ENCODE data around the gene HIGD1A.

Gene HIGD1A

DNA sequence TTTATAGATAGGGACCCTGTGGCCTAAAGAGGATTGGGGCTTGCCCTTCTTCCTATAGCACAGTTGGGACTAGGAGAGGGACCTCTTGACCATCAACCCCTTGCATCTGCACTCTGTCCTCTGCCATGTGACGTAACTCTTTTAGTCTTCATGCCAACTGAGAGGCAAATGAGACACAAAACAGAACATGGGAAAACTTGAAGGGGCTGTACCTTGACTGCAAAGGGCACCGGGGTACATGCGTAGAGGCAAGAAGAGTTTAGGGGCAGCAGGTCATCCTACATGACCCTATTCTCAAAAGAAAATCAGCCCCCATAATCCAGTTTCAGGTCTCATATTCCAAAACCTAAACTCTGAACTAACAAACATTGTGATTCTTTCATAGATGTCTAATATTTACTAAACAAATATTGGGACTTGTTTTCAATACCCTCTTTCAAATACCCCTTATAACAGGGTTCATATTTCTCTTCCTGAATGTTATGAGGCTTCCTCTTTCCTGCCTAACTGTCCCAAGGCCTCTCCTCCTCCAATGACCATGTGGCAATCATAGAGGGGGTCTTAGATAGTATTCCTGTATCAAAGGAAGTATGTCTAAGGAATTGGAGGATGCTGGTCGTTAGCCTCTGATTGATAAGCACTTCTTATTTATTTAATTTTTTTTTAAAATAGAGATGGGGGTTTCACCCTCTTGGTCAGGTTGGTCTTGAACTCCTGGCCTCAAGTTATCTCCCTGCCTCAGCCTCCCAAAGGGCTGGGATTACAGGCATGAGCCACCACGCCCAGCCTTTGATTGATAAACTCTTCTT, 25.5 kb upstream of the HIGD1A start:
- Histone ChIP-seq H3F3A (ENCODE audit: insufficient read depth, low read length) (no peaks in the 10 kb centered on the region), H4K20me1 (ENCODE audit: insufficient read depth, low read length) (no peaks in the 10 kb centered on the region), H3K27me3 (ENCODE audit: insufficient read depth, low read length) (no peaks in the 10 kb centered on the region), H3K9me2 (ENCODE audit: low read depth, low read length) (no peaks in the 10 kb centered on the region), H3K79me2 (ENCODE audit: insufficient read depth, low read length) (no peaks in the 10 kb centered on the region), H3K4me1 (ENCODE audit: insufficient read depth, low read length, severe bottlenecking) (no peaks in the 10 kb centered on the region), H3K36me3 (ENCODE audit: insufficient read depth, low read length) (no peaks in the 10 kb centered on the region), H3K9ac (ENCODE audit: low read length) (no peak overlapping the region), H3K4me3 (ENCODE audit: low read depth, low read length, poor library complexity, severe bottlenecking) (no peak overlapping the region), H3K4me2 (ENCODE audit: low read length) (no peak overlapping the region), H3K9me3 (ENCODE audit: low read length) (no peaks in the 10 kb centered on the region), H2AFZ (ENCODE audit: low read length) (no peak overlapping the region), H3K27ac (ENCODE audit: low read depth, low read length, poor library complexity, severe bottlenecking) (no peak overlapping the region)
- TF ChIP-seq, protein P1, sequence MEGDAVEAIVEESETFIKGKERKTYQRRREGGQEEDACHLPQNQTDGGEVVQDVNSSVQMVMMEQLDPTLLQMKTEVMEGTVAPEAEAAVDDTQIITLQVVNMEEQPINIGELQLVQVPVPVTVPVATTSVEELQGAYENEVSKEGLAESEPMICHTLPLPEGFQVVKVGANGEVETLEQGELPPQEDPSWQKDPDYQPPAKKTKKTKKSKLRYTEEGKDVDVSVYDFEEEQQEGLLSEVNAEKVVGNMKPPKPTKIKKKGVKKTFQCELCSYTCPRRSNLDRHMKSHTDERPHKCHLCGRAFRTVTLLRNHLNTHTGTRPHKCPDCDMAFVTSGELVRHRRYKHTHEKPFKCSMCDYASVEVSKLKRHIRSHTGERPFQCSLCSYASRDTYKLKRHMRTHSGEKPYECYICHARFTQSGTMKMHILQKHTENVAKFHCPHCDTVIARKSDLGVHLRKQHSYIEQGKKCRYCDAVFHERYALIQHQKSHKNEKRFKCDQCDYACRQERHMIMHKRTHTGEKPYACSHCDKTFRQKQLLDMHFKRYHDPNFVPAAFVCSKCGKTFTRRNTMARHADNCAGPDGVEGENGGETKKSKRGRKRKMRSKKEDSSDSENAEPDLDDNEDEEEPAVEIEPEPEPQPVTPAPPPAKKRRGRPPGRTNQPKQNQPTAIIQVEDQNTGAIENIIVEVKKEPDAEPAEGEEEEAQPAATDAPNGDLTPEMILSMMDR (IDR thresholded peaks at IDR 0.05; ENCODE audit: low read length), result no peak

DNA sequence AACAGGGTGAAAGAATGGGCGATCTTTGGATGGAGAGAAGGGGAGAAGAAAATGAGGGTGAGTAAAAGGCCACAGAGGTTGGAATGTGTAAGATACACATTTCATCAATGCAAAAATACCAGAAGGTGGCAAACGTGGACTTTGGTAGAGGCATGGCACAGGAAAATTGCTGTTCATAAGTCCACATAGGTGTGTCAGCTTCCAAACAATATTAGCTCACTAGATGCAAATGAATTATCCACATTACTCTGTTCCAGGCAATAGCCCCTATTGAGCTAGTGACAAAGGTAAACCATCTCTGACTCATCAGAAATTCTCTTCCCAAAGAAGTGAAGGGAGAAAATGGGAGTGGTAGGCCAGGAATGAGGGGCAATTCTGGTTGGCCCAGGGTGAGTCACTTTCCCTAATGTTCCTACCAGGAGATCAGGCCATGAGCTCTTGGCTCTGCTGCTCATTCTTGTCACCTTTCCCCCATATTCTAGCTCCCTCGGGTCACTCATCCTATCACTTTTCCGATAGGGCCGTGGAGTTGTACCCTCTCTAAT, 24.9 kb upstream of the HIGD1A start:
- no peak overlapping the region for H3K27ac ChIP-seq (ENCODE audit: low read depth, low read length, poor library complexity, severe bottlenecking)
- no peaks in the 10 kb centered on the region for H3K27me3 ChIP-seq (ENCODE audit: insufficient read depth, low read length)
- H3F3A ChIP-seq (ENCODE audit: insufficient read depth, low read length), result no peaks in the 10 kb centered on the region
- H3K79me2 ChIP-seq (ENCODE audit: insufficient read depth, low read length), result no peaks in the 10 kb centered on the region
- no peaks in the 10 kb centered on the region for H3K9me3 ChIP-seq (ENCODE audit: low read length)
- no peaks in the 10 kb centered on the region for H3K4me1 ChIP-seq (ENCODE audit: insufficient read depth, low read length, severe bottlenecking)
- no peaks in the 10 kb centered on the region for H4K20me1 ChIP-seq (ENCODE audit: insufficient read depth, low read length)
- TF ChIP-seq EZH2 (IDR thresholded peaks at IDR 0.05; ENCODE audit: borderline replicate concordance, low read length), result no peak
- TF ChIP-seq, protein P1 (IDR thresholded peaks at IDR 0.05; ENCODE audit: low read length), result no peak
- H3K9ac ChIP-seq (ENCODE audit: low read length), result no peak overlapping the region
- H3K4me2 ChIP-seq (ENCODE audit: low read length), result no peak overlapping the region
- H3K4me3 ChIP-seq (ENCODE audit: low read depth, low read length, poor library complexity, severe bottlenecking), result no peak overlapping the region
- no peak overlapping the region for H2AFZ ChIP-seq (ENCODE audit: low read length)
- H3K9me2 ChIP-seq (ENCODE audit: low read depth, low read length), result no peaks in the 10 kb centered on the region
- H3K36me3 ChIP-seq (ENCODE audit: insufficient read depth, low read length), result no peaks in the 10 kb centered on the region

DNA sequence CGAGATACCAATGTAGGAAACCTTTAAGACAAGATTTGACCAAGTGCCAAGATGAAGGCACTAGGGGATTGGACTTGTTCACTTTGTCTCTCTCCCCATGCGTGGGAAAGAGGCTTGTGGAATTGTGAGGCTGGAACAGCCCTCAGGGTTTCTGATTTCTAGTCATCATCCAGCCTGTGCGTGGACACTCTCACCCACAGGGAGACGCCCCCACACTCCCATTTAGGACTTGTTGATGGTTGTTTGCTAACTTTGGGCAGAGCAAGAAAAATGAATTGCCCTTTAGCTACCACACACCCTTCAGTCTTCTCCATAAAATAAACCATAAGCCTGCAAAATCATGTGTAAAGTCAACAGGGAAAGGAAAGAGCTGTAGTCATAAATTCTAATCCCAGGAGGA, 23.4 kb upstream of the HIGD1A start:
- H3K9me3 ChIP-seq (ENCODE audit: low read length), result no peaks in the 10 kb centered on the region
- H4K20me1 ChIP-seq (ENCODE audit: insufficient read depth, low read length), result no peaks in the 10 kb centered on the region
- no peaks in the 10 kb centered on the region for H3K27me3 ChIP-seq (ENCODE audit: insufficient read depth, low read length)
- H3K9me2 ChIP-seq (ENCODE audit: low read depth, low read length), result no peaks in the 10 kb centered on the region
- no peaks in the 10 kb centered on the region for H3K4me1 ChIP-seq (ENCODE audit: insufficient read depth, low read length, severe bottlenecking)
- no peak overlapping the region for H3K4me2 ChIP-seq (ENCODE audit: low read length)
- TF ChIP-seq, protein P1 (IDR thresholded peaks at IDR 0.05; ENCODE audit: low read length), result no peak
- no peak for TF ChIP-seq EZH2 (IDR thresholded peaks at IDR 0.05; ENCODE audit: borderline replicate concordance, low read length)
- H3K36me3 ChIP-seq (ENCODE audit: insufficient read depth, low read length), result no peaks in the 10 kb centered on the region
- H3K27ac ChIP-seq (ENCODE audit: low read depth, low read length, poor library complexity, severe bottlenecking), result no peak overlapping the region
- H3F3A ChIP-seq (ENCODE audit: insufficient read depth, low read length), result no peaks in the 10 kb centered on the region
- H2AFZ ChIP-seq (ENCODE audit: low read length), result no peak overlapping the region
- H3K79me2 ChIP-seq (ENCODE audit: insufficient read depth, low read length), result no peaks in the 10 kb centered on the region
- H3K9ac ChIP-seq (ENCODE audit: low read length), result no peak overlapping the region
- H3K4me3 ChIP-seq (ENCODE audit: low read depth, low read length, poor library complexity, severe bottlenecking), result no peak overlapping the region

Data from OCI-LY1 (cell line).